Psoas muscle (tissue), 8 donors: ENCODE measurements around the gene MIEF1. TPM values are rescaled to one million over a fixed set of nuclear protein-coding genes. Genes with fewer than 3 reads are reported as not detected.

Experiments
- ATAC-seq, 4 donors: fragments of 200-7000 bp; cut with Tn5 transposase; one replicate each; pipeline ENCODE4 v1.9.1; 2020; ENCODE audit warnings: moderate library complexity in 3 of 4, mild to moderate bottlenecking in 2 of 4
- DNase-seq, 2 donors: peaks; one replicate each; pipeline ENCODE4 v3.0.0-alpha.2; 2020
- H3K27ac ChIP-seq: fragments of 200-600 bp; one replicate; pipeline ENCODE4 v1.8.0; 2022
- H3K27me3 ChIP-seq, 3 donors: fragments of 200-600 bp in 1 of 3; one replicate each; pipeline versions ENCODE4 v1.6.1 to v1.8.0; 2013 to 2022; ENCODE audit warnings: low read length in 2 of 3, mild to moderate bottlenecking in 2 of 3, moderate library complexity in 1 of 3; ENCODE audit not compliant: insufficient read depth in 3 of 3
- H3K36me3 ChIP-seq, 2 donors: fragments of 200-600 bp in 1 of 2; one replicate each; pipeline versions ENCODE4 v1.6.1 to v1.8.0; 2013 to 2022; ENCODE audit warnings: low read depth in 1 of 2, mild to moderate bottlenecking in 1 of 2, moderate library complexity in 1 of 2; ENCODE audit not compliant: insufficient read depth in 1 of 2
- H3K4me1 ChIP-seq: fragments of 200-600 bp; one replicate; pipeline ENCODE4 v1.8.0; 2022
- H3K4me3 ChIP-seq: fragments of 200-600 bp; one replicate; pipeline ENCODE4 v1.8.0; 2022; ENCODE audit warnings: mild to moderate bottlenecking
- H3K9me3 ChIP-seq: fragments of 200-600 bp; one replicate; pipeline ENCODE4 v1.8.0; 2022
- CTCF ChIP-seq: fragments of 200-600 bp; IDR thresholded peaks from one replicate; pipeline ENCODE4 v1.8.0; 2022; ENCODE audit warnings: antibody characterized with exemption
- WGBS, 3 donors: extraction: QIAGEN DNeasy Blood & Tissue Kit; methylation state at CpG; one replicate each; pipeline versions ENCODE4 v1.1.6 to v1.1.7; 2013; 5-methylcytosine and 5-hydroxymethylcytosine counted together
- intact Hi-C, 2 donors: fragments of 100-400 bp; cut with DNase I; formaldehyde crosslinking; loops; one replicate each; pipeline versions ENCODE4 v1.11.0 to v1.14.2; 2022
- polyA plus RNA-seq, 3 donors: library from polyadenylated mRNA; stranded (reverse); fragments of 200-250 nt; gene quantifications; one replicate each; pipeline ENCODE4 v1.2.3, GENCODE V29; 2013
- total RNA-seq, 4 donors: library from RNA; stranded (reverse); fragmentation: NEBNext Ultra II Directional in 2 of 4; extraction: Animal tissue kit (Norgen Biotek cat#: 25700) in 2 of 4; gene quantifications; one replicate each; pipeline versions ENCODE4 v1.2.1 to v1.2.4, GENCODE V29; 2021 to 2023
- donor health status: healthy with polysubstance abuse.
- donor health status: DM: no; HTN: no; CAD: no; lungs with moderate emphysema.
- donor health status: Bipolar disorder and iron deficiency.
- donor health status: healthy.
- donor health status: DM: yes; HTN: yes; CAD: no.
- donor health status: DM: no; HTN: no; CAD: no.
- donor health status: DM: no; HTN: no; CAD: no.
- donor health status: DM: yes; HTN: yes; CAD: no.

MIEF1 gene
- total and polyA plus RNA-seq, 7 donors = 7.4 to 20.9 (median 14.0) TPM

GRCh38 chr22:39529487-39529851 lies 27.4 kb downstream of the MIEF1 start:
- ATAC-seq (no peak), DNase-seq (no peak)
- H3K36me3 ChIP-seq = peaks cover 0 to 31% of the 10 kb centered on the region in 2 donors
- no peaks in the 10 kb centered on the region for H3K27me3 ChIP-seq
- H3K9me3 ChIP-seq = no peaks in the 10 kb centered on the region
- peaks cover 45% of the 10 kb centered on the region for H3K4me1 ChIP-seq
- WGBS, 3 donors = 47 to 55% (median 54%) methylated on average over 17 of the region's 17 CpGs
- peak overlapping the region; percentile 72 for H3K27ac ChIP-seq
- H3K4me3 ChIP-seq = peak overlapping the region; percentile 54
- intact Hi-C loops = loop anchor here (2.0 to 5.0 kb wide), 6 partner anchors 27 to 357 kb away; partner anchors contain the start of genes MIEF1 (in 1 of the 2) and RPL3 (in 1 of the 2)
- peak; percentile 13 for TF ChIP-seq CTCF

- TF ChIP-seq CTCF = no peak
- ATAC-seq (no peak), DNase-seq (no peak)
- intact Hi-C loops = loop anchor here (5.0 to 10.0 kb wide), 2 partner anchors 815 to 817 kb away; partner anchors contain the start of gene ADSL (in 2 of the 2)
- H3K4me1 ChIP-seq = peaks cover 44% of the 10 kb centered on the region
- H3K4me3 ChIP-seq = peak overlapping the region; percentile 54
- 76 to 78% (median 78%) methylated on average over 6 of the region's 6 CpGs for WGBS, 3 donors
- H3K27ac ChIP-seq = peak overlapping the region; percentile 72
- peaks cover 0 to 24% of the 10 kb centered on the region in 2 donors for H3K36me3 ChIP-seq
- H3K9me3 ChIP-seq = no peaks in the 10 kb centered on the region
- no peaks in the 10 kb centered on the region for H3K27me3 ChIP-seq
Observed at GRCh38 chr22:39530116-39530515, 28.0 kb downstream of the MIEF1 start.

- Histone ChIP-seq H3K4me1 (peaks cover 42% of the 10 kb centered on the region), H3K27me3 (no peaks in the 10 kb centered on the region), H3K4me3 (peak overlapping the region; percentile 99), H3K27ac (peak overlapping the region; percentile 5), H3K36me3 (peaks cover 0 to 18% of the 10 kb centered on the region in 2 donors), H3K9me3 (no peaks in the 10 kb centered on the region)
- no peak for ATAC-seq
- no peak for DNase-seq
- TF ChIP-seq CTCF = no peak
- WGBS, 3 donors = 28 to 34% (median 32%) methylated on average over 9 of the region's 9 CpGs
- intact Hi-C loops = loop anchor here (5.0 to 10.0 kb wide), 2 partner anchors 814 to 816 kb away; partner anchors contain the start of gene ADSL (in 2 of the 2)
Observed at GRCh38 chr22:39530692-39531331, 28.7 kb downstream of the MIEF1 start.

GRCh38 chr22:39532215-39533073 lies 30.4 kb downstream of the MIEF1 start, which contains the start of gene RPS19BP1:
Gene RPS19BP1, minus strand, starts transcription at chr22:39532748. Its CDS starts 10 bp downstream, at chr22:39532738.
- peaks cover 42% of the 10 kb centered on the region for H3K4me1 ChIP-seq
- intact Hi-C loops = loop anchor here (5.0 to 10.0 kb wide), 2 partner anchors 812 to 815 kb away; partner anchors contain the start of gene ADSL (in 2 of the 2)
- peak; percentile 99 to 100 for DNase-seq

More at GRCh38 chr22:39532215-39533073, 30.4 kb downstream of the MIEF1 start, which contains the start of gene RPS19BP1:
- Histone ChIP-seq H3K27ac (peak within 1 kb of the TSS; percentile 97), H3K36me3 (peaks cover 0 to 18% of the 10 kb centered on the region in 2 donors), H3K27me3 (no peaks in the 10 kb centered on the region), H3K4me3 (peak within 1 kb of the TSS; percentile 99), H3K9me3 (no peaks in the 10 kb centered on the region)
- peak; percentile 90 to 91 (median 90) for ATAC-seq
- WGBS, 3 donors = 0 to 1% (median 0%) methylated on average over 66 to 67 of the region's 67 CpGs
- no peak for TF ChIP-seq CTCF
